Mesothelial cell of epicardium (in vitro differentiated cells): ENCODE measurements around the gene NPSR1. TPM values are rescaled to one million over a fixed set of nuclear protein-coding genes. Genes with fewer than 3 reads are reported as not detected.

Experiments used
- DNase-seq, 2 experiments: peaks; one replicate each; pipeline ENCODE4 v3.0.0; 2021; ENCODE audit warnings: low spot score in 2 of 2; ENCODE audit not compliant: unreplicated experiment in 2 of 2
- H3K27ac Mint-ChIP-seq: 2 replicates; pipeline ENCODE4 v1.8.0; 2021; ENCODE audit warnings: mixed read lengths
- H3K27me3 Mint-ChIP-seq: 2 replicates; pipeline ENCODE4 v1.8.0; 2021; ENCODE audit warnings: low read depth, mixed read lengths
- H3K36me3 Mint-ChIP-seq: 2 replicates; pipeline ENCODE4 v1.8.0; 2021; ENCODE audit warnings: mixed read lengths
- H3K4me1 Mint-ChIP-seq: 2 replicates; pipeline ENCODE4 v1.8.0; 2021; ENCODE audit warnings: mixed read lengths
- H3K4me3 Mint-ChIP-seq: 2 replicates; pipeline ENCODE4 v1.8.0; 2021; ENCODE audit warnings: mild to moderate bottlenecking, moderate library complexity, mixed read lengths
- H3K9me3 Mint-ChIP-seq: 2 replicates; pipeline ENCODE4 v1.8.0; 2021; ENCODE audit warnings: mixed read lengths
- CTCF ChIP-seq: fragments of 200-600 bp; sonication (generic); IDR thresholded peaks from one replicate; pipeline ENCODE4 v1.5.0; 2021; ENCODE audit warnings: antibody characterized with exemption; ENCODE audit not compliant: unreplicated experiment
- total RNA-seq: library from RNA; stranded (reverse); gene quantifications from 3 replicates; pipeline ENCODE4 v1.2.1, GENCODE V29; 2021

Gene NPSR1
- total RNA-seq, 1 donor from 2014 or later = not detected

DNA sequence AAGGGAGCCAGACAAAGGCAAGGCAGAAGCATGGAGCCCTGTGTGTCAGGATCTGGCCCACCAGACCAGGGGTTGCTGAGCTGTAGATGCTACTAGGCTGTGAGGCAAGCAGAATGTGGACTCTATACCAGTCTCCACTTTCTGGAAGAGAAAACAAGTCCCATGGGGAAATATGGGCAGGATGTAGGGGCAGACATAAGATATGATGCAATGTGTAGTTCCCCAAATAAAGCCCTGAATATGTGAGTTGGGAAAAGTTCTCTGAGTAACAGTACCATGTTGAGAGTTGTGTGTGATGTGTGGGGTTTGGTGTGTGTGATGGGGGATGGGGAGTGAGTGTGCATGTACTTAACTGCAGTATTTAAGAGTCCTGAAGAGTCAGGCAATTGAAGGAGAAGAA is 62.3 kb downstream of the NPSR1 start:
- no peak for DNase-seq
- no peak overlapping the region for H3K27ac Mint-ChIP-seq
- no peaks in the 10 kb centered on the region for H3K36me3 Mint-ChIP-seq

DNA sequence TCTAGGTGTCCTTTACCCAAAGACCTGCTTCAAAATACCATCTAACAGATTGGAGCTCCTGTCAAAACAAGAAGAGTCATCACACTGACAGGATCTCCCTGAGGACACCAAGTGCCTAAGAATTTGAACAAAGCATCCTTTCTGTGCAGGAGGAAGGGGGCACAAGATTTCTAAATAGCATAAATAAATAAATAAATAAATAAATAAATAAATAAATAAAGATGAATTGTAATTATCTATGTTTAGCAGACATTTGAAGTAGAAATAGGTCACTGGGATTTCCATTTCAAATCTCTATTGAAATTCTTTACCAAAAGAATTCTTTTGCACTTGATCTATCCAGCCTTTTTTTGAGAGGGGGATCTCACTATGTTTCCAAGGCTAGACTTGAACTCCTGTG is 65.3 kb downstream of the NPSR1 start:
- no peak for TF ChIP-seq CTCF
- Mint-ChIP-seq H3K27ac (no peak overlapping the region), H3K9me3 (no peaks in the 10 kb centered on the region), H3K4me3 (no peak overlapping the region), H3K27me3 (peaks cover 15% of the 10 kb centered on the region), H3K36me3 (no peaks in the 10 kb centered on the region), H3K4me1 (no peaks in the 10 kb centered on the region)
- no peak for DNase-seq

More for the DNA sequence above, 62.3 kb downstream of the NPSR1 start:
- H3K4me1 Mint-ChIP-seq = no peaks in the 10 kb centered on the region
- no peak overlapping the region for H3K4me3 Mint-ChIP-seq
- H3K27me3 Mint-ChIP-seq = peaks cover 19% of the 10 kb centered on the region
- H3K9me3 Mint-ChIP-seq = no peaks in the 10 kb centered on the region
- TF ChIP-seq CTCF = no peak

DNA sequence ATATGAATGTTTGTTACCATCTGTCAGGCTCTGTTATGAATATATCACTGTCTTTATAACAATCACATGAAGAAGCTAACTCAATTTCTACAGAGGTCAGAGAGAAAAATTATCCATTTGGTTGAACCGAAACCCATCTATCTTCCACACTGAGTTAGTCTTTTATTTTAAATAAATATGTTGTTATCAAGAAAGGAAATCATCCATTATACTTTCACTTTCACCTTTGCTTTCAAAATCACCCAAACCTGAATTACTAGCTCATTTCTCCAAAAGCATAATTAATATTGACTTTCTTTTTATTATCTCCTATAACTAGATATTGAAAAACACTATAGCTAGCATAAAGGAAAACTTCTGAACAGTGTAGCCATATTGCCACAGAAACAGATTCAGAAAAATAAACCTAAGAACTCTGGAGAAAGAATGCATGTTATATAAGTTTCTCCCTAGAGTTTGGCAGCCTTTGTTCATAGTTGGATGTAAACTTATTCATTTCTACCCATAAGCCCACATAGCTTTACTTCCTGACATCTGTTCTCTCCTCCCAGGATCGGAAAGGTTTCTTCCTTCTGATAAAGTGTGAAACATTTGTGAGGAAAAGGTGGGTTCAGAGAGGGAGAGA is 66.0 kb downstream of the NPSR1 start:
- Mint-ChIP-seq H3K4me1 (no peaks in the 10 kb centered on the region), H3K36me3 (no peaks in the 10 kb centered on the region), H3K27ac (no peak overlapping the region), H3K9me3 (no peaks in the 10 kb centered on the region), H3K4me3 (no peak overlapping the region), H3K27me3 (peaks cover 17% of the 10 kb centered on the region)
- DNase-seq = no peak
- no peak for TF ChIP-seq CTCF

DNA sequence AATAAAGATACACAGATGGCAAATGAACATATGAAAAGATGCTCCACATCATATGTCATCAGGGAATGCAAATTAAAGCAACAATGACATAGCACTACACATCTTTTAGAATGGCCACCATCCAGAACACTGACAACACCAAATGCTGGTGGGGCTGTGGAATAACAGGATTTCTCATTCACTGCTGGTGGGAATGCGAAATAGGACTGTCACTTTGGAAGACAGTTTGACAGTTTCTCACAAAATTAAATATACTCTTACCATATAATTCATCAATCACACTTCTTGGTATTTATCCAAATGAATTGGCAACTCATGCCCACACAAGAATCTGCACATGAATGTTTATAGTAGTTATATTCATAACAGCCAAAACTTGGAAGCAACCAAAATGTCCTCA is 68.2 kb downstream of the NPSR1 start:
- H3K27me3 Mint-ChIP-seq = peaks cover 17% of the 10 kb centered on the region
- no peak for DNase-seq
- no peaks in the 10 kb centered on the region for H3K9me3 Mint-ChIP-seq
- H3K36me3 Mint-ChIP-seq = no peaks in the 10 kb centered on the region
- TF ChIP-seq CTCF = no peak
- H3K4me3 Mint-ChIP-seq = no peak overlapping the region
- H3K27ac Mint-ChIP-seq = no peak overlapping the region
- no peaks in the 10 kb centered on the region for H3K4me1 Mint-ChIP-seq

GRCh38 chr7:34727464-34727995 is 69.5 kb downstream of the NPSR1 start:
- no peak overlapping the region for H3K4me3 Mint-ChIP-seq
- no peak for DNase-seq
- no peak overlapping the region for H3K27ac Mint-ChIP-seq
- H3K36me3 Mint-ChIP-seq = no peaks in the 10 kb centered on the region
- no peak for TF ChIP-seq CTCF
- no peaks in the 10 kb centered on the region for H3K9me3 Mint-ChIP-seq
- H3K27me3 Mint-ChIP-seq = peaks cover 14% of the 10 kb centered on the region
- H3K4me1 Mint-ChIP-seq = no peaks in the 10 kb centered on the region

- no peak overlapping the region for H3K4me3 Mint-ChIP-seq
- DNase-seq = no peak
- no peaks in the 10 kb centered on the region for H3K36me3 Mint-ChIP-seq
- TF ChIP-seq CTCF = no peak
- peaks cover 14% of the 10 kb centered on the region for H3K27me3 Mint-ChIP-seq
- H3K4me1 Mint-ChIP-seq = no peaks in the 10 kb centered on the region
- H3K27ac Mint-ChIP-seq = no peak overlapping the region
- H3K9me3 Mint-ChIP-seq = no peaks in the 10 kb centered on the region
Observed at GRCh38 chr7:34728156-34728555, 70.1 kb downstream of the NPSR1 start.
